GM12878 (cell line): ENCODE data around the gene PRPS1. TPM values are rescaled to one million over a fixed set of nuclear protein-coding genes. Genes with fewer than 3 reads are reported as not detected.

Experiments
- ATAC-seq: fragments of 200-7000 bp; cut with Tn5 transposase; 3 replicates; pipeline ENCODE4 v1.9.1; 2020; ENCODE audit warnings: mild to moderate bottlenecking, moderate library complexity
- BruUV-seq: library from RNA; stranded (reverse); fragments of 400-500 nt; replicated peaks from 2 replicates; lab custom pipeline; 2021; lab: Mats Ljungman, UMichigan
- CTCF ChIA-PET: fragments of 300-600 bp; sonication (Branson Sonifier 250); formaldehyde crosslinking; extraction: SDS; loops from one replicate; lab custom pipeline; 2021; ENCODE audit warnings: inconsistent platforms; lab: Yijun Ruan, JAX
- POLR2A ChIA-PET: fragments of 350-600 bp; formaldehyde crosslinking; extraction: SDS; loops from one replicate; lab custom pipeline; 2021; ENCODE audit warnings: inconsistent platforms; lab: Charles Lee
- RAD21 ChIA-PET: fragments of 300-600 bp; sonication (Branson Sonifier 250); formaldehyde crosslinking; loops from one replicate; lab custom pipeline; 2023; ENCODE audit warnings: antibody characterized with exemption; ENCODE audit not compliant: unreplicated experiment; lab: Charles Lee
- SMC1A ChIA-PET: fragments of 300-600 bp; sonication (Branson Sonifier 250); formaldehyde crosslinking; loops from one replicate; lab custom pipeline; 2023; ENCODE audit not compliant: unreplicated experiment, uncharacterized antibody; lab: Charles Lee
- DNase-seq: peaks from one replicate; pipeline ENCODE4 v3.0.0-alpha.2; 2011; ENCODE audit warnings: low read depth, low spot score
- FAIRE-seq: peaks from 3 replicates; lab custom pipeline; 2011; peaks lifted over from hg19 to GRCh38; lab: Jason Lieb, UNC
- H2AFZ ChIP-seq: 2 replicates; pipeline ENCODE4 v1.6.0; 2011; ENCODE audit warnings: low read depth, low read length, control low read depth; ENCODE audit not compliant: control insufficient read depth
- H3K27ac ChIP-seq: 2 replicates; pipeline ENCODE4 v1.5.1; 2011; ENCODE audit warnings: control low read depth; ENCODE audit not compliant: control insufficient read depth, insufficient read depth
- H3K27me3 ChIP-seq, 2 experiments: replicated peaks in 1 of 2; 2 replicates each; pipeline versions ENCODE4 v1.6.0 to v1.6.1; 2011; ENCODE audit warnings: low read length in 1 of 2; ENCODE audit not compliant: control insufficient read depth in 2 of 2, insufficient read depth in 2 of 2
- H3K36me3 ChIP-seq, 2 experiments: 2 replicates each; pipeline ENCODE4 v1.5.1; 2011; ENCODE audit warnings: low read length in 1 of 2; ENCODE audit not compliant: control insufficient read depth in 2 of 2, insufficient read depth in 2 of 2
- H3K4me1 ChIP-seq: 2 replicates; pipeline ENCODE4 v1.6.1; 2011; ENCODE audit warnings: mild to moderate bottlenecking, low read length, moderate library complexity, mixed read lengths; ENCODE audit not compliant: control insufficient read depth, insufficient read depth
- H3K4me2 ChIP-seq: 2 replicates; pipeline ENCODE4 v1.6.0; 2011; ENCODE audit warnings: control low read depth; ENCODE audit not compliant: control insufficient read depth, insufficient read depth
- H3K4me3 ChIP-seq: fragments of 200-600 bp; sonication (generic); 2 replicates; pipeline ENCODE4 v1.5.1; 2016
- H3K79me2 ChIP-seq: 2 replicates; pipeline ENCODE4 v1.6.0; 2011; ENCODE audit warnings: low read length; ENCODE audit not compliant: control insufficient read depth, insufficient read depth
- H3K9ac ChIP-seq: 2 replicates; pipeline ENCODE4 v1.8.0; 2011; ENCODE audit warnings: low read length, control low read depth, mixed read lengths; ENCODE audit not compliant: control insufficient read depth, insufficient read depth
- H3K9me3 ChIP-seq: replicated peaks from 3 replicates; pipeline ENCODE4 v1.5.1; 2011; ENCODE audit warnings: mild to moderate bottlenecking, low read length; ENCODE audit not compliant: control insufficient read depth, insufficient read depth
- H4K20me1 ChIP-seq: 2 replicates; pipeline ENCODE4 v1.6.0; 2011; ENCODE audit not compliant: control insufficient read depth, insufficient read depth
- CREM ChIP-seq: IDR thresholded peaks from 2 replicates; pipeline ENCODE4 v1.6.1; 2014; ENCODE audit warnings: antibody characterized with exemption, low read depth
- MEF2B ChIP-seq: fragments of 450-650 bp; IDR thresholded peaks from 2 replicates; pipeline ENCODE4 v1.6.1; 2018; ENCODE audit warnings: mild to moderate bottlenecking, moderate library complexity; ENCODE audit not compliant: partially characterized antibody, poor library complexity, severe bottlenecking
- POLR2AphosphoS2 ChIP-seq: IDR thresholded peaks from 2 replicates; pipeline ENCODE4 v1.6.1; 2011; ENCODE audit warnings: low read depth, mild to moderate bottlenecking, low read length, improper control_type of control experiment, moderate library complexity
- RUNX3 ChIP-seq: IDR thresholded peaks from 2 replicates; pipeline ENCODE4 v1.6.1; 2012; ENCODE audit warnings: low read length, inconsistent platforms
- WRNIP1 ChIP-seq: IDR thresholded peaks from 2 replicates; pipeline ENCODE4 v1.6.1; 2011; ENCODE audit warnings: low read depth, low read length, improper control_type of control experiment, borderline replicate concordance
- WGBS: methylation state at CpG from one replicate; pipeline ENCODE4 v1.1.6; 2016; ENCODE audit warnings: low lambda C conversion rate; ENCODE audit not compliant: insufficient replicate concordance, insufficient coverage; ENCODE audit errors: missing lambda C conversion rate; 5-methylcytosine and 5-hydroxymethylcytosine counted together
- in situ Hi-C: fragments of 300-500 bp; cut with MboI; formaldehyde crosslinking; loops from 9 replicates; pipeline ENCODE4 v1.14.3; 2018; ENCODE audit warnings: mixed read lengths
- intact Hi-C: fragments of 100-400 bp; cut with micrococcal nuclease; formaldehyde crosslinking; loops from one replicate; pipeline ENCODE4 v1.14.2; 2022; ENCODE audit not compliant: unreplicated experiment
- polyA plus RNA-seq, 11 experiments: library from polyadenylated mRNA; depleted of rRNA in 4 of 11; unstranded in 6 of 11; stranded (reverse) in 5 of 11; fragments of >200 nt; fragmentation: Nextera tagmentation in 4 of 11; fragmentation: Illumina TruSeq in 1 of 11; extraction: Ambion mirVana in 4 of 11; extraction: Trizol in 1 of 11; gene quantifications; 1 replicate in 1 of 11; 2 replicates in 10 of 11; pipeline versions ENCODE4 v1.2.1 to v1.2.3, GENCODE V29; 2011 to 2016; ENCODE audit warnings: inconsistent platforms in 2 of 11, missing spikeins in 2 of 11, low read depth in 1 of 11
- total RNA-seq, 4 experiments: library from RNA; depleted of rRNA in 3 of 4; stranded (reverse); fragments of >200 nt in 3 of 4; fragmentation: Illumina TruSeq in 1 of 4; extraction: Trizol in 1 of 4; gene quantifications; 2 replicates each; pipeline versions ENCODE4 v1.2.1 to v1.2.3, GENCODE V29; 2013 to 2021
- TF ChIP-seq, protein P1 (sequence below): fragments of 450-650 bp; IDR thresholded peaks from 2 replicates; pipeline ENCODE4 v1.6.1; 2016; ENCODE audit warnings: mild to moderate bottlenecking, moderate library complexity, borderline replicate concordance
- TF ChIP-seq, protein P2 (sequence below): fragments of 450-650 bp; conservative IDR thresholded peaks from 2 replicates; pipeline ENCODE4 v1.6.1; 2017; ENCODE audit warnings: mild to moderate bottlenecking, moderate library complexity

PRPS1 gene
- total and polyA plus RNA-seq, 10 of the 15 experiments (the other 5 are each of a cell fraction or from before 2014, with no cell fraction given), result 26.5 to 86.5 (median 61.1) TPM

DNA sequence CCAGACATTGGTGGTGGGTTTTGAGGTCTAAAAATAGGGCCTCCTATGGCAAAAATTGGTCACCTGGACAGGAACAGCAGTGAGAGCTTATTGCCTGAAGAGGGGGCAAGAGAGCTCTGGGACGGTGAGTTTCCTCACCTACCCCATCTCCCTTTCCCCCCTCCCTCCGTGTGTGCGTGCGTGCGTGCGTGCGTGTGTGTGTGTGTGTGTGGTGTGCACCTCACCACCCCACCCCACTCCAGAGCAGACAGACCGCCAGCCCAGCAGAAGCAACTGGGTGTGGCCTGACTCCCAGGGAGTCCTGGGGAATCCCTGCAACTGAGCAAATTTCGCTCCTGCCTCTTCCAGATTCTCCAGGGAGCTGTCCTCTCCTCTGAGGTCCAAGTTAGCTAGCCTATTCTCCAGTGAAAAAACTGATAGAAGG lies 44.7 kb downstream of the PRPS1 start (continued):
- TF ChIP-seq WRNIP1 (no peak), CREM (peak; percentile 76; the same call in 1 of the 2 replicates), RUNX3 (peak; percentile 68)
- TF ChIP-seq, all 136 proteins: peak for 29

DNA sequence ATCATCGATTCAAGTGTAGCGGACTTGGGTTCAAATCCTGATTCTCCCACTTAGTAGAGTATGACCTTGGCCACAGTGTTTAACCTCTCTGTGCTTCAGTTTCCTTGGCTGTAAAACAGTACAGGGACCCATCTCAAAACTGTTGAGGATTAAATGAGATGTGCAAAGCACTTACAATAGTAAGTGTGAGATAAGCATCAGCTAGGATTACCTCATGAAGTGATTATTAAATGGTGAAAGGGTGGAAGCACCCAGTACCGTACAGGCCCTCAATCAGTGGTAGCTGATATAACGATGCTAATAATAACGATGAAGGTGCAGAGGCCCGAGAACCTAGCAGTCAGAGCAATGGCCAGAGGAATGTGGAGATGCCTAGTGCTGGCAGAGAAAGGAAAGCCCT lies 45.1 kb downstream of the PRPS1 start:
- H3K9me3 ChIP-seq, result no peaks in the 10 kb centered on the region
- SMC1A ChIA-PET, result interaction anchor here (0.7 to 8.6 kb wide), 17 partner anchors 11 to 232 kb away, joined by 3 to 425 read pairs (median 5); partner anchors contain the start of genes NCBP2L, PRPS1 and TSC22D3
- WGBS, result 18% methylated on average over 6 of the region's 6 CpGs
- DNase-seq, result no peak
- H3K4me2 ChIP-seq, result peak overlapping the region; percentile 82
- H3K27me3 ChIP-seq, result no peaks in the 10 kb centered on the region
- no peak for FAIRE-seq
- intact Hi-C loops, result loop anchor here (1.0 kb wide), 2 partner anchors 45 to 104 kb away; partner anchors contain the start of gene NCBP2L
- ATAC-seq, result peak; percentile 13
- peaks cover 16% of the 10 kb centered on the region for H3K4me1 ChIP-seq
- POLR2A ChIA-PET, result interaction anchor here (0.5 to 10.5 kb wide), 8 partner anchors 28 to 221 kb away, joined by 3 to 287 read pairs (median 4); partner anchors contain the start of genes NCBP2L and TSC22D3
- H3K36me3 ChIP-seq, result no peaks in the 10 kb centered on the region
- RAD21 ChIA-PET, result interaction anchor here (0.7 to 11.2 kb wide), 26 partner anchors 11 to 282 kb away, joined by 3 to 444 read pairs (median 5); partner anchors contain the start of genes NCBP2L, PRPS1 and TSC22D3
- in situ Hi-C loops, result no loop called here
- no TSS peak for BruUV-seq
- no peak overlapping the region for H3K4me3 ChIP-seq
- peak overlapping the region; percentile 57 for H3K27ac ChIP-seq
- H4K20me1 ChIP-seq, result no peaks in the 10 kb centered on the region
- TF ChIP-seq, protein P1, sequence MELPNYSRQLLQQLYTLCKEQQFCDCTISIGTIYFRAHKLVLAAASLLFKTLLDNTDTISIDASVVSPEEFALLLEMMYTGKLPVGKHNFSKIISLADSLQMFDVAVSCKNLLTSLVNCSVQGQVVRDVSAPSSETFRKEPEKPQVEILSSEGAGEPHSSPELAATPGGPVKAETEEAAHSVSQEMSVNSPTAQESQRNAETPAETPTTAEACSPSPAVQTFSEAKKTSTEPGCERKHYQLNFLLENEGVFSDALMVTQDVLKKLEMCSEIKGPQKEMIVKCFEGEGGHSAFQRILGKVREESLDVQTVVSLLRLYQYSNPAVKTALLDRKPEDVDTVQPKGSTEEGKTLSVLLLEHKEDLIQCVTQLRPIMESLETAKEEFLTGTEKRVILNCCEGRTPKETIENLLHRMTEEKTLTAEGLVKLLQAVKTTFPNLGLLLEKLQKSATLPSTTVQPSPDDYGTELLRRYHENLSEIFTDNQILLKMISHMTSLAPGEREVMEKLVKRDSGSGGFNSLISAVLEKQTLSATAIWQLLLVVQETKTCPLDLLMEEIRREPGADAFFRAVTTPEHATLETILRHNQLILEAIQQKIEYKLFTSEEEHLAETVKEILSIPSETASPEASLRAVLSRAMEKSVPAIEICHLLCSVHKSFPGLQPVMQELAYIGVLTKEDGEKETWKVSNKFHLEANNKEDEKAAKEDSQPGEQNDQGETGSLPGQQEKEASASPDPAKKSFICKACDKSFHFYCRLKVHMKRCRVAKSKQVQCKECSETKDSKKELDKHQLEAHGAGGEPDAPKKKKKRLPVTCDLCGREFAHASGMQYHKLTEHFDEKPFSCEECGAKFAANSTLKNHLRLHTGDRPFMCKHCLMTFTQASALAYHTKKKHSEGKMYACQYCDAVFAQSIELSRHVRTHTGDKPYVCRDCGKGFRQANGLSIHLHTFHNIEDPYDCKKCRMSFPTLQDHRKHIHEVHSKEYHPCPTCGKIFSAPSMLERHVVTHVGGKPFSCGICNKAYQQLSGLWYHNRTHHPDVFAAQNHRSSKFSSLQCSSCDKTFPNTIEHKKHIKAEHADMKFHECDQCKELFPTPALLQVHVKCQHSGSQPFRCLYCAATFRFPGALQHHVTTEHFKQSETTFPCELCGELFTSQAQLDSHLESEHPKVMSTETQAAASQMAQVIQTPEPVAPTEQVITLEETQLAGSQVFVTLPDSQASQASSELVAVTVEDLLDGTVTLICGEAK, result 0 out of 2 replicates have a peak, but pooled peaks have one; percentile 3
- TF ChIP-seq, protein P2, sequence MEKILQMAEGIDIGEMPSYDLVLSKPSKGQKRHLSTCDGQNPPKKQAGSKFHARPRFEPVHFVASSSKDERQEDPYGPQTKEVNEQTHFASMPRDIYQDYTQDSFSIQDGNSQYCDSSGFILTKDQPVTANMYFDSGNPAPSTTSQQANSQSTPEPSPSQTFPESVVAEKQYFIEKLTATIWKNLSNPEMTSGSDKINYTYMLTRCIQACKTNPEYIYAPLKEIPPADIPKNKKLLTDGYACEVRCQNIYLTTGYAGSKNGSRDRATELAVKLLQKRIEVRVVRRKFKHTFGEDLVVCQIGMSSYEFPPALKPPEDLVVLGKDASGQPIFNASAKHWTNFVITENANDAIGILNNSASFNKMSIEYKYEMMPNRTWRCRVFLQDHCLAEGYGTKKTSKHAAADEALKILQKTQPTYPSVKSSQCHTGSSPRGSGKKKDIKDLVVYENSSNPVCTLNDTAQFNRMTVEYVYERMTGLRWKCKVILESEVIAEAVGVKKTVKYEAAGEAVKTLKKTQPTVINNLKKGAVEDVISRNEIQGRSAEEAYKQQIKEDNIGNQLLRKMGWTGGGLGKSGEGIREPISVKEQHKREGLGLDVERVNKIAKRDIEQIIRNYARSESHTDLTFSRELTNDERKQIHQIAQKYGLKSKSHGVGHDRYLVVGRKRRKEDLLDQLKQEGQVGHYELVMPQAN, result 0 out of 2 replicates have a peak, but pooled peaks have one; percentile 4
- TF ChIP-seq POLR2AphosphoS2 (no peak), MEF2B (no peak)
- TF ChIP-seq, all 136 proteins: peak for 2
- Histone ChIP-seq H2AFZ (no peak overlapping the region), H3K9ac (no peak overlapping the region), H3K79me2 (peaks cover 4% of the 10 kb centered on the region)
- CTCF ChIA-PET, result interaction anchor here (0.7 to 8.6 kb wide), 28 partner anchors 11 to 133 kb away, joined by 3 to 273 read pairs (median 5); partner anchors contain the start of genes NCBP2L, PRPS1 and TSC22D3
